Neural cell (in vitro differentiated cells): Measurements from ENCODE around the gene FNDC11. TPM values are rescaled to one million over a fixed set of nuclear protein-coding genes. Genes with fewer than 3 reads are reported as not detected.

Source experiments
- H2AFZ ChIP-seq: fragments of 200-600, 300-800 bp; sonication (generic), shearing (Covaris generic); 2 replicates; pipeline ENCODE4 v1.6.0; 2014; ENCODE audit warnings: low read depth, mild to moderate bottlenecking, antibody characterized with exemption, low read length, moderate library complexity
- H3F3A ChIP-seq: fragments of 200-600 bp; shearing (Covaris generic); 2 replicates; pipeline ENCODE4 v1.6.1; 2016; ENCODE audit warnings: mild to moderate bottlenecking, moderate library complexity, mixed read lengths, antibody characterized with exemption, low read length; ENCODE audit not compliant: insufficient read depth, poor library complexity, severe bottlenecking
- H3K27ac ChIP-seq: fragments of 200-600, 300-800 bp; sonication (generic), shearing (Covaris generic); 2 replicates; pipeline ENCODE4 v1.5.1; 2014; ENCODE audit warnings: mild to moderate bottlenecking, low read length, moderate library complexity
- H3K27me3 ChIP-seq: fragments of 300-800, 200-600 bp; sonication (generic), shearing (Covaris generic); 2 replicates; pipeline ENCODE4 v1.6.0; 2014; ENCODE audit warnings: mild to moderate bottlenecking, low read depth, low read length, moderate library complexity; ENCODE audit not compliant: insufficient read depth
- H3K36me3 ChIP-seq: fragments of 300-800, 200-600 bp; sonication (generic), shearing (Covaris generic); 2 replicates; pipeline ENCODE4 v1.5.1; 2014; ENCODE audit warnings: mild to moderate bottlenecking, antibody characterized with exemption, low read length, moderate library complexity; ENCODE audit not compliant: insufficient read depth
- H3K4me2 ChIP-seq: fragments of 300-800, 200-600 bp; sonication (generic), shearing (Covaris generic); 2 replicates; pipeline ENCODE4 v1.6.0; 2014; ENCODE audit warnings: mild to moderate bottlenecking, low read length
- H3K4me3 ChIP-seq: fragments of 300-800, 200-600 bp; sonication (generic), shearing (Covaris generic); 2 replicates; pipeline ENCODE4 v1.5.1; 2014; ENCODE audit warnings: mild to moderate bottlenecking, low read length, moderate library complexity
- H3K79me2 ChIP-seq: fragments of 200-600 bp; shearing (Covaris generic); replicated peaks from 2 replicates; pipeline ENCODE4 v1.6.0; 2014; ENCODE audit warnings: mild to moderate bottlenecking, low read length, moderate library complexity; ENCODE audit not compliant: insufficient read depth
- H3K9ac ChIP-seq: fragments of 300-800, 200-600 bp; sonication (generic), shearing (Covaris generic); 2 replicates; pipeline ENCODE4 v1.6.1; 2016; ENCODE audit warnings: mild to moderate bottlenecking, low read length, mixed read lengths
- H3K9me2 ChIP-seq: fragments of 200-600 bp; shearing (Covaris generic); 2 replicates; pipeline ENCODE4 v1.6.1; 2016; ENCODE audit warnings: mild to moderate bottlenecking, low read length, mixed read lengths; ENCODE audit not compliant: insufficient read depth
- H3K9me3 ChIP-seq: fragments of 200-600, 300-800 bp; sonication (generic), shearing (Covaris generic); 2 replicates; pipeline ENCODE4 v1.6.1; 2016; ENCODE audit warnings: mild to moderate bottlenecking, mixed run types, low read length, moderate library complexity, mixed read lengths
- H4K20me1 ChIP-seq: fragments of 200-600 bp; shearing (Covaris generic); 2 replicates; pipeline ENCODE4 v1.6.1; 2016; ENCODE audit warnings: mild to moderate bottlenecking, mixed run types; ENCODE audit not compliant: insufficient read depth
- EP300 ChIP-seq: fragments of 450-650 bp; conservative IDR thresholded peaks from 2 replicates; pipeline ENCODE4 v1.6.1; 2014; ENCODE audit warnings: antibody characterized with exemption, mild to moderate bottlenecking, moderate library complexity; ENCODE audit not compliant: poor library complexity, severe bottlenecking
- EZH2 ChIP-seq: fragments of 200-600, 300-800 bp; shearing (Covaris generic), sonication (generic); IDR thresholded peaks from 2 replicates; pipeline ENCODE4 v1.6.1; 2014; ENCODE audit warnings: antibody characterized with exemption, low read length, borderline replicate concordance, mild to moderate bottlenecking; ENCODE audit not compliant: insufficient read depth, poor library complexity, severe bottlenecking
- MXI1 ChIP-seq: fragments of 450-650 bp; conservative IDR thresholded peaks from 2 replicates; pipeline ENCODE4 v1.6.1; 2014; ENCODE audit warnings: antibody characterized with exemption, mild to moderate bottlenecking; ENCODE audit not compliant: poor library complexity, severe bottlenecking
- POLR2AphosphoS5 ChIP-seq: IDR thresholded peaks from 2 replicates; pipeline ENCODE4 v1.6.1; 2012
- RAD21 ChIP-seq: fragments of 450-650 bp; conservative IDR thresholded peaks from 2 replicates; pipeline ENCODE4 v1.6.1; 2014; ENCODE audit warnings: antibody characterized with exemption, mild to moderate bottlenecking, moderate library complexity
- REST ChIP-seq: IDR thresholded peaks from 2 replicates; pipeline ENCODE4 v1.6.1; 2012; ENCODE audit warnings: borderline replicate concordance
- SMC3 ChIP-seq: fragments of 450-650 bp; conservative IDR thresholded peaks from 2 replicates; pipeline ENCODE4 v1.6.1; 2014; ENCODE audit warnings: antibody characterized with exemption, mild to moderate bottlenecking, moderate library complexity; ENCODE audit not compliant: poor library complexity
- TAF1 ChIP-seq: IDR thresholded peaks from 2 replicates; pipeline ENCODE4 v1.6.1; 2012; ENCODE audit warnings: low read depth
- polyA plus RNA-seq: library from polyadenylated mRNA; depleted of rRNA; stranded (reverse); fragments of >200 nt; gene quantifications from 2 replicates; pipeline ENCODE4 v1.2.3, GENCODE V29; 2014
- TF ChIP-seq, protein P1 (sequence below): fragments of 450-650 bp; IDR thresholded peaks from 2 replicates; pipeline ENCODE4 v1.5.1; 2014; ENCODE audit warnings: antibody characterized with exemption, mild to moderate bottlenecking, moderate library complexity; ENCODE audit not compliant: poor library complexity, severe bottlenecking

The FNDC11 gene
- polyA plus RNA-seq, 1 donor from 2014 or later, result 1.9 TPM

DNA sequence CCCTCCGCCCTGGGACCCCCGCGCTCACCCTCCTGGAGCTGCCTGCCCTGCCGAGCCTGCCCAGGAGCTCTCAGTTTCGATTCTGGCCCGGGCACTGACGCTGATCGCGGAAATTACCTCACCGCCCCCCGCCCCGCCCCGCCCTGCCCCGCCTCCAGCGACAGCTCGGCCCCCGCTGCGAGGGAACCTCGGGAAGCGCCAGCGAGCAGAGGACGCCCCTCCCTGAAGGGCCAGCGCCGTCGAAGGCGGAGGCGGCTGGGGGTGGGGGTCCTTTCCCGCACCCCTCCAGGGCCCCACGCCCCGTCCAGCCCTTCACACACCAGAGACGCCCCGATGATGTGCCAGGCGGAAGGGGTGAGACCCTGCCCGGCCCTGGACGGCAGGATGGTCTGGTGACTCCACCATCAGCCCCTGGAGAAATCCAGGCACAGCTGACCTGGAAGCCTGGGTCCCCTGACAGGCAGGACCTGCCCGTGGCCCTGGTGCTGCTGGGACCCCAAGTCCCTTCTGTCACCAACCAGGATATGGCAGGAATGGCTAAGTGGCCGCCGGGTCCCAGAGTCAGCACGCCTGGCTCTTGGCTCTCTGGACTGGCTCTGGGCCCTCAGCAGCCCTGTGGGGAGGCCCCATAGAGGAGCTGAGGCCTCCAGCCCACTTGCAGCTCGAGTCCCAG, 20.3 kb downstream of the FNDC11 start, which contains the start of gene HELZ2:
Gene HELZ2 (minus strand): TSS at position 84 of the 673 bp plus-strand sequence. CDS start 1,854 bp downstream, outside the sequence.
- Histone ChIP-seq H3K9me2 (no peaks in the 10 kb centered on the region), H3K27me3 (no peaks in the 10 kb centered on the region), H3K4me3 (peak within 1 kb of the TSS; percentile 53), H3K9me3 (no peaks in the 10 kb centered on the region), H2AFZ (no peak within 1 kb of the TSS), H3K79me2 (no peaks in the 10 kb centered on the region), H3K4me2 (no peak within 1 kb of the TSS), H3K27ac (no peak within 1 kb of the TSS), H3K9ac (peak within 1 kb of the TSS; percentile 42), H3F3A (no peaks in the 10 kb centered on the region), H4K20me1 (no peaks in the 10 kb centered on the region), H3K36me3 (no peaks in the 10 kb centered on the region)
- no peak for TF ChIP-seq EZH2
- TF ChIP-seq SMC3, result no peak
- no peak for TF ChIP-seq MXI1
- no peak for TF ChIP-seq TAF1
- no peak for TF ChIP-seq RAD21
- TF ChIP-seq POLR2AphosphoS5, result no peak
- no peak for TF ChIP-seq EP300
- TF ChIP-seq, protein P1, sequence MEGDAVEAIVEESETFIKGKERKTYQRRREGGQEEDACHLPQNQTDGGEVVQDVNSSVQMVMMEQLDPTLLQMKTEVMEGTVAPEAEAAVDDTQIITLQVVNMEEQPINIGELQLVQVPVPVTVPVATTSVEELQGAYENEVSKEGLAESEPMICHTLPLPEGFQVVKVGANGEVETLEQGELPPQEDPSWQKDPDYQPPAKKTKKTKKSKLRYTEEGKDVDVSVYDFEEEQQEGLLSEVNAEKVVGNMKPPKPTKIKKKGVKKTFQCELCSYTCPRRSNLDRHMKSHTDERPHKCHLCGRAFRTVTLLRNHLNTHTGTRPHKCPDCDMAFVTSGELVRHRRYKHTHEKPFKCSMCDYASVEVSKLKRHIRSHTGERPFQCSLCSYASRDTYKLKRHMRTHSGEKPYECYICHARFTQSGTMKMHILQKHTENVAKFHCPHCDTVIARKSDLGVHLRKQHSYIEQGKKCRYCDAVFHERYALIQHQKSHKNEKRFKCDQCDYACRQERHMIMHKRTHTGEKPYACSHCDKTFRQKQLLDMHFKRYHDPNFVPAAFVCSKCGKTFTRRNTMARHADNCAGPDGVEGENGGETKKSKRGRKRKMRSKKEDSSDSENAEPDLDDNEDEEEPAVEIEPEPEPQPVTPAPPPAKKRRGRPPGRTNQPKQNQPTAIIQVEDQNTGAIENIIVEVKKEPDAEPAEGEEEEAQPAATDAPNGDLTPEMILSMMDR, result no peak
- no peak for TF ChIP-seq REST

DNA sequence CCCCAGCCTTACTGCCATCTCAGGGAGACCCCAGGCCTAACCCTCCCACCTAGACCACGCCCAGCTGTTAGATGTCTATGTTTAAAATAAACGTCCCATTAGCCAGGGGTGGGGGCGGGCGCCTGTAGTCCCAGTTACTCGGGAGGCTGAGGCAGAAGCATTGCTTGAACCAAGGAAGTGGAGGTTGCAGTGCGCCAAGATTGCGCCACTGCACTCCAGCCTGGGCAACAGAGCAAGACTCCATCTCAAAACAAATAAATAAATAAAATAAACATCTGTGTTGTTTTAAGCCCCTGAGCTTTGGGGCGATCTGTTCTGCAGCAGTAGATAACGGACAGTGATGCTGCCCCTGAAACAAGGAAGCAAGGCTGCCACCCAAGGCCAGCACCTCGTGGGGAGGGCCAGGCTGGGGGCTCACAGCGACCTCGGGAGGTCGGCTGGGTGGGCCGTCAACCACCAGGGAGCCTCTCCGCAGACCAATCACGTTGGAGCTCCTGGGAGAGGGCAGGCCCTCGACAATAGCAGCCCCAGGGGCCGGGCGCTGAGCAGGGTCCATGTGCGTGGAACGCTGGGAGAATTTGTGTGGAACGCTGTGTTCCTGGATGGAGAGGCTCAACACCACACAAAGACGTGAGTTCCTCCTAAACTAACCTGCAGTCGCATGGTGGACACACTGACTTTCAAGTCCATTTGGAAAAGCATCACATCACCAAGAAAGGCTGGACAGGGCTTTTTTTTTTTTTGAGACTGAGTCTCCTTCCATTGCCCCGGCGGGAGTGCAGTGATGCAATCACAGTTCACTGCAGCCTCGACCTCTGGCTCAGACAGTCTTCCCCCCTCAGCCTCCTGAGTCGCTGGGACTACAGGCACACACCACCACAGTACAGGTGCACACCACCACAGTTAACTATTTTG, 21.1 kb downstream of the FNDC11 start:
- Histone ChIP-seq H2AFZ (no peak overlapping the region), H3K9me2 (no peaks in the 10 kb centered on the region), H3K27ac (no peak overlapping the region), H3K36me3 (no peaks in the 10 kb centered on the region), H3K4me3 (no peak overlapping the region), H3K9me3 (no peaks in the 10 kb centered on the region), H3F3A (no peaks in the 10 kb centered on the region), H3K4me2 (no peak overlapping the region), H3K9ac (no peak overlapping the region), H3K27me3 (no peaks in the 10 kb centered on the region), H3K79me2 (no peaks in the 10 kb centered on the region), H4K20me1 (no peaks in the 10 kb centered on the region)
- TF ChIP-seq EZH2, result no peak
- TF ChIP-seq, protein P1, result no peak
- no peak for TF ChIP-seq TAF1
- no peak for TF ChIP-seq MXI1
- TF ChIP-seq EP300, result no peak
- no peak for TF ChIP-seq REST
- TF ChIP-seq SMC3, result no peak
- TF ChIP-seq RAD21, result no peak
- no peak for TF ChIP-seq POLR2AphosphoS5
